IMR-90 (cell line): ENCODE data around the gene PCBP3. TPM values are rescaled to one million over a fixed set of nuclear protein-coding genes. Genes with fewer than 3 reads are reported as not detected.

Source experiments
- ATAC-seq: fragments of 200-7000 bp; cut with Tn5 transposase; 2 replicates; pipeline ENCODE4 v1.9.1; 2020; ENCODE audit warnings: low read depth, mild to moderate bottlenecking, moderate library complexity
- BruUV-seq: library from RNA; stranded (reverse); fragments of 400-500 nt; replicated peaks from 2 replicates; lab custom pipeline; 2021; lab: Mats Ljungman, UMichigan
- CTCF ChIA-PET: fragments of 300-600 bp; formaldehyde crosslinking; extraction: SDS; loops from one replicate; lab custom pipeline; 2021; ENCODE audit warnings: antibody characterized with exemption; lab: Yijun Ruan, JAX
- POLR2A ChIA-PET: fragments of 300-600 bp; sonication (Branson Sonifier 250); formaldehyde crosslinking; loops from one replicate; lab custom pipeline; 2022; ENCODE audit warnings: antibody characterized with exemption; ENCODE audit not compliant: unreplicated experiment; lab: Charles Lee
- DNase-seq: peaks from one replicate; pipeline ENCODE4 v3.0.0; 2013
- H2AFZ ChIP-seq: replicated peaks from 2 replicates; pipeline ENCODE3; 2013; ENCODE audit warnings: low read length, mild to moderate bottlenecking; ENCODE audit not compliant: poor library complexity
- H2AK5ac ChIP-seq: 2 replicates; pipeline ENCODE4 v1.6.1; 2013; ENCODE audit warnings: low read depth, low read length, inconsistent platforms
- H2AK9ac ChIP-seq: replicated peaks from 2 replicates; pipeline ENCODE3; 2013; ENCODE audit warnings: mild to moderate bottlenecking, low read depth, low read length, moderate library complexity; ENCODE audit not compliant: poor library complexity
- H2BK120ac ChIP-seq: 2 replicates; pipeline ENCODE4 v1.6.1; 2013; ENCODE audit warnings: low read depth, low read length, inconsistent platforms
- H2BK15ac ChIP-seq: 3 replicates; pipeline ENCODE4 v1.6.1; 2013; ENCODE audit warnings: low read depth, low read length, inconsistent platforms
- H2BK20ac ChIP-seq: 2 replicates; pipeline ENCODE4 v1.6.1; 2013; ENCODE audit warnings: low read depth, mild to moderate bottlenecking, inconsistent platforms, low read length, moderate library complexity
- H2BK5ac ChIP-seq: 2 replicates; pipeline ENCODE4 v1.6.1; 2013; ENCODE audit warnings: mild to moderate bottlenecking, low read depth, low read length, inconsistent platforms; ENCODE audit not compliant: poor library complexity, severe bottlenecking
- H3K14ac ChIP-seq: replicated peaks from 2 replicates; pipeline ENCODE4 v1.6.1; 2013; ENCODE audit warnings: low read depth, low read length, inconsistent platforms
- H3K18ac ChIP-seq: 2 replicates; pipeline ENCODE4 v1.6.1; 2013; ENCODE audit warnings: low read depth, low read length, control low read depth
- H3K23ac ChIP-seq: 2 replicates; pipeline ENCODE4 v1.6.1; 2013; ENCODE audit warnings: low read depth, low read length, inconsistent platforms
- H3K27ac ChIP-seq: 2 replicates; pipeline ENCODE4 v1.5.1; 2013; ENCODE audit warnings: mild to moderate bottlenecking, control low read depth, low read length; ENCODE audit not compliant: insufficient read depth
- H3K27me3 ChIP-seq: 2 replicates; pipeline ENCODE4 v1.6.1; 2013; ENCODE audit warnings: low read length; ENCODE audit not compliant: control insufficient read depth, insufficient read depth
- H3K36me3 ChIP-seq: 2 replicates; pipeline ENCODE4 v1.6.1; 2013; ENCODE audit warnings: low read length, mixed read lengths; ENCODE audit not compliant: control insufficient read depth, insufficient read depth
- H3K4ac ChIP-seq: 2 replicates; pipeline ENCODE4 v1.6.1; 2013; ENCODE audit warnings: low read depth, low read length, inconsistent platforms
- H3K4me1 ChIP-seq: 2 replicates; pipeline ENCODE4 v1.6.1; 2013; ENCODE audit warnings: low read length, mixed read lengths; ENCODE audit not compliant: control insufficient read depth, insufficient read depth
- H3K4me2 ChIP-seq: 2 replicates; pipeline ENCODE4 v1.6.1; 2013; ENCODE audit warnings: low read depth, mild to moderate bottlenecking, control low read depth, low read length, moderate library complexity
- H3K4me3 ChIP-seq: 2 replicates; pipeline ENCODE4 v1.5.1; 2013; ENCODE audit warnings: low read depth, mild to moderate bottlenecking, control low read depth, low read length, moderate library complexity; ENCODE audit not compliant: insufficient read depth
- H3K56ac ChIP-seq: 2 replicates; pipeline ENCODE4 v1.6.1; 2013; ENCODE audit warnings: low read length, inconsistent platforms; ENCODE audit not compliant: insufficient read depth; ENCODE audit errors: extremely low read depth
- H3K79me1 ChIP-seq, 2 experiments: 2 replicates each; pipeline ENCODE4 v1.6.1; 2013; ENCODE audit warnings: low read length in 2 of 2, inconsistent platforms in 1 of 2, low read depth in 1 of 2
- H3K9ac ChIP-seq: 2 replicates; pipeline ENCODE4 v1.6.1; 2013; ENCODE audit warnings: low read depth, low read length, control low read depth
- H3K9me1 ChIP-seq: 2 replicates; pipeline ENCODE4 v1.6.1; 2013; ENCODE audit warnings: low read length, inconsistent platforms; ENCODE audit not compliant: insufficient read depth
- H3K9me3 ChIP-seq: 2 replicates; pipeline ENCODE4 v1.6.1; 2013; ENCODE audit warnings: low read length; ENCODE audit not compliant: control insufficient read depth, insufficient read depth
- H4K20me1 ChIP-seq: 2 replicates; pipeline ENCODE4 v1.6.1; 2013; ENCODE audit warnings: low read length, inconsistent platforms; ENCODE audit not compliant: insufficient read depth
- H4K5ac ChIP-seq: 2 replicates; pipeline ENCODE4 v1.6.1; 2013; ENCODE audit warnings: mild to moderate bottlenecking, low read depth, low read length, control low read depth
- H4K8ac ChIP-seq, 2 experiments: 2 replicates each; pipeline ENCODE4 v1.6.1; 2013; ENCODE audit warnings: low read depth in 2 of 2, low read length in 2 of 2, control low read depth in 1 of 2, inconsistent platforms in 1 of 2
- H4K91ac ChIP-seq: 2 replicates; pipeline ENCODE4 v1.6.1; 2013; ENCODE audit warnings: low read depth, low read length, inconsistent platforms; ENCODE audit not compliant: insufficient read depth
- CEBPB ChIP-seq: IDR thresholded peaks from 2 replicates; pipeline ENCODE4 v1.6.1; 2012; ENCODE audit warnings: low read depth, low read length, improper control_type of control experiment
- CHD1 ChIP-seq: IDR thresholded peaks from 2 replicates; pipeline ENCODE4 v1.6.1; 2012; ENCODE audit warnings: low read depth, low read length, improper control_type of control experiment
- ELK1 ChIP-seq: fragments of 150-350 bp; IDR thresholded peaks from 2 replicates; pipeline ENCODE4 v1.6.1; 2016; ENCODE audit warnings: low read depth, mild to moderate bottlenecking, low read length, moderate library complexity, borderline replicate concordance
- FOS ChIP-seq: fragments of 150-350 bp; IDR thresholded peaks from 2 replicates; pipeline ENCODE4 v1.6.1; 2016; ENCODE audit warnings: low read depth, low read length
- MAZ ChIP-seq: IDR thresholded peaks from 2 replicates; pipeline ENCODE4 v1.6.1; 2012; ENCODE audit warnings: low read depth, mild to moderate bottlenecking, low read length, improper control_type of control experiment, moderate library complexity, borderline replicate concordance
- MXI1 ChIP-seq: IDR thresholded peaks from 2 replicates; pipeline ENCODE4 v1.6.1; 2012; ENCODE audit warnings: low read depth, mild to moderate bottlenecking, low read length, moderate library complexity, borderline replicate concordance
- RAD21 ChIP-seq: IDR thresholded peaks from 2 replicates; pipeline ENCODE4 v1.6.1; 2012; ENCODE audit warnings: low read length, improper control_type of control experiment
- RCOR1 ChIP-seq: IDR thresholded peaks from 2 replicates; pipeline ENCODE4 v1.6.1; 2012; ENCODE audit warnings: mild to moderate bottlenecking, low read length, improper control_type of control experiment; ENCODE audit not compliant: insufficient replicate concordance
- RFX5 ChIP-seq: IDR thresholded peaks from 2 replicates; pipeline ENCODE4 v1.8.0; 2012; ENCODE audit warnings: low read depth, mild to moderate bottlenecking, low read length, moderate library complexity
- USF2 ChIP-seq: fragments of 150-350 bp; IDR thresholded peaks from 2 replicates; pipeline ENCODE4 v1.6.1; 2017; ENCODE audit warnings: mild to moderate bottlenecking, antibody characterized with exemption, low read length, low read depth
- WGBS, 2 experiments: methylation state at CpG; one replicate each; pipeline versions ENCODE4 v1.1.5 to v1.1.7; 2013; ENCODE audit warnings: missing lambda C conversion rate in 2 of 2; ENCODE audit not compliant: insufficient read length in 1 of 2; ENCODE audit errors: extremely low coverage in 2 of 2; 5-methylcytosine and 5-hydroxymethylcytosine counted together
- dilution Hi-C: fragments of 300-500 bp; cut with HindIII; formaldehyde crosslinking; loops from one replicate; pipeline ENCODE4 v1.14.3; 2018; ENCODE audit warnings: low sequenced_read_pairs; ENCODE audit not compliant: unreplicated experiment
- in situ Hi-C: fragments of 300-500 bp; cut with MboI; formaldehyde crosslinking; loops from 3 replicates; pipeline ENCODE4 v1.14.3; 2019; ENCODE audit warnings: low sequenced_read_pairs, inconsistent platforms, mixed read lengths
- intact Hi-C: fragments of 100-400 bp; cut with micrococcal nuclease; formaldehyde crosslinking; loops from 2 replicates; pipeline ENCODE4 v1.10.0; 2022
- polyA plus RNA-seq, 3 experiments: library from polyadenylated mRNA; depleted of rRNA; stranded (reverse); fragments of >200 nt; gene quantifications; 2 replicates each; pipeline ENCODE4 v1.2.3, GENCODE V29; 2012; ENCODE audit warnings: low replicate concordance in 1 of 3
- total RNA-seq: library from RNA; depleted of rRNA; stranded (reverse); fragments of >200 nt; gene quantifications from 2 replicates; pipeline ENCODE4 v1.2.3, GENCODE V29; 2012

The PCBP3 gene
- total and polyA plus RNA-seq, 2 of the 4 experiments (the other 2 are of a cell fraction) = 2.9 to 3.9 TPM

- Histone ChIP-seq H3K23ac (no peak overlapping the region), H3K27me3 (no peaks in the 10 kb centered on the region), H2AFZ (no peak overlapping the region), H3K4ac (no peak overlapping the region), H2AK9ac (no peak overlapping the region), H4K5ac (no peak overlapping the region), H2BK15ac (no peak overlapping the region), H3K9ac (no peak overlapping the region), H2BK20ac (0 out of 2 replicates have a peak overlapping the region, but pooled peaks have one; percentile 46), H2BK5ac (no peak overlapping the region), H2BK120ac (peak overlapping the region; percentile 10; the same call in 1 of the 2 replicates), H3K4me1 (peaks cover 8% of the 10 kb centered on the region), H3K9me3 (no peaks in the 10 kb centered on the region), H3K9me1 (peaks cover 21% of the 10 kb centered on the region), H3K4me3 (no peak overlapping the region), H3K56ac (no peak overlapping the region), H3K14ac (no peak overlapping the region), H4K8ac (no peak overlapping the region), H3K4me2 (no peak overlapping the region), H4K91ac (peak overlapping the region; percentile 1; the same call in 1 of the 2 replicates), H3K79me1 (no peaks in the 10 kb centered on the region; a peak in 2 of 4 replicates), H3K27ac (no peak overlapping the region), H3K36me3 (no peaks in the 10 kb centered on the region), H4K20me1 (no peaks in the 10 kb centered on the region), H2AK5ac (peak overlapping the region; percentile 51; the same call in 1 of the 2 replicates), H3K18ac (no peak overlapping the region)
- DNase-seq (no peak), ATAC-seq (no peak)
- in situ Hi-C loops = no loop called here
- intact Hi-C loops = no loop called here
- ChIA-PET CTCF (interaction anchor here (0.6 kb wide), 1 partner anchor 296 kb away, joined by 3 read pairs; no protein-coding TSS in a partner anchor), POLR2A (no interaction called here)
- dilution Hi-C loops = no loop called here
- BruUV-seq = no TSS peak
- no peak for TF ChIP-seq RFX5
- no peak for TF ChIP-seq MXI1
- TF ChIP-seq RCOR1 = no peak
- no peak for TF ChIP-seq RAD21
- no peak for TF ChIP-seq USF2
- no peak for TF ChIP-seq FOS
- no peak for TF ChIP-seq CHD1
- no peak for TF ChIP-seq CEBPB
- TF ChIP-seq MAZ = no peak
- no peak for TF ChIP-seq ELK1
- WGBS, 2 experiments = 85% methylated on average over 5 of the region's 26 CpGs; no CpG with 5 or more reads in 1 of the 2 experiments
Observed at GRCh38 chr21:45860493-45861155, 217.1 kb downstream of the PCBP3 start.
